Neural cell (in vitro differentiated cells): ENCODE data around the gene JAK3. TPM values are rescaled to one million over a fixed set of nuclear protein-coding genes. Genes with fewer than 3 reads are reported as not detected.

Source experiments
- H2AFZ ChIP-seq: fragments of 200-600, 300-800 bp; sonication (generic), shearing (Covaris generic); 2 replicates; pipeline ENCODE4 v1.6.0; 2014; ENCODE audit warnings: low read depth, mild to moderate bottlenecking, antibody characterized with exemption, low read length, moderate library complexity
- H3F3A ChIP-seq: fragments of 200-600 bp; shearing (Covaris generic); 2 replicates; pipeline ENCODE4 v1.6.1; 2016; ENCODE audit warnings: mild to moderate bottlenecking, moderate library complexity, mixed read lengths, antibody characterized with exemption, low read length; ENCODE audit not compliant: insufficient read depth, poor library complexity, severe bottlenecking
- H3K27ac ChIP-seq: fragments of 200-600, 300-800 bp; sonication (generic), shearing (Covaris generic); 2 replicates; pipeline ENCODE4 v1.5.1; 2014; ENCODE audit warnings: mild to moderate bottlenecking, low read length, moderate library complexity
- H3K27me3 ChIP-seq: fragments of 300-800, 200-600 bp; sonication (generic), shearing (Covaris generic); 2 replicates; pipeline ENCODE4 v1.6.0; 2014; ENCODE audit warnings: mild to moderate bottlenecking, low read depth, low read length, moderate library complexity; ENCODE audit not compliant: insufficient read depth
- H3K36me3 ChIP-seq: fragments of 300-800, 200-600 bp; sonication (generic), shearing (Covaris generic); 2 replicates; pipeline ENCODE4 v1.5.1; 2014; ENCODE audit warnings: mild to moderate bottlenecking, antibody characterized with exemption, low read length, moderate library complexity; ENCODE audit not compliant: insufficient read depth
- H3K4me2 ChIP-seq: fragments of 300-800, 200-600 bp; sonication (generic), shearing (Covaris generic); 2 replicates; pipeline ENCODE4 v1.6.0; 2014; ENCODE audit warnings: mild to moderate bottlenecking, low read length
- H3K4me3 ChIP-seq: fragments of 300-800, 200-600 bp; sonication (generic), shearing (Covaris generic); 2 replicates; pipeline ENCODE4 v1.5.1; 2014; ENCODE audit warnings: mild to moderate bottlenecking, low read length, moderate library complexity
- H3K79me2 ChIP-seq: fragments of 200-600 bp; shearing (Covaris generic); replicated peaks from 2 replicates; pipeline ENCODE4 v1.6.0; 2014; ENCODE audit warnings: mild to moderate bottlenecking, low read length, moderate library complexity; ENCODE audit not compliant: insufficient read depth
- H3K9ac ChIP-seq: fragments of 300-800, 200-600 bp; sonication (generic), shearing (Covaris generic); 2 replicates; pipeline ENCODE4 v1.6.1; 2016; ENCODE audit warnings: mild to moderate bottlenecking, low read length, mixed read lengths
- H3K9me2 ChIP-seq: fragments of 200-600 bp; shearing (Covaris generic); 2 replicates; pipeline ENCODE4 v1.6.1; 2016; ENCODE audit warnings: mild to moderate bottlenecking, low read length, mixed read lengths; ENCODE audit not compliant: insufficient read depth
- H3K9me3 ChIP-seq: fragments of 200-600, 300-800 bp; sonication (generic), shearing (Covaris generic); 2 replicates; pipeline ENCODE4 v1.6.1; 2016; ENCODE audit warnings: mild to moderate bottlenecking, mixed run types, low read length, moderate library complexity, mixed read lengths
- H4K20me1 ChIP-seq: fragments of 200-600 bp; shearing (Covaris generic); 2 replicates; pipeline ENCODE4 v1.6.1; 2016; ENCODE audit warnings: mild to moderate bottlenecking, mixed run types; ENCODE audit not compliant: insufficient read depth
- EP300 ChIP-seq: fragments of 450-650 bp; conservative IDR thresholded peaks from 2 replicates; pipeline ENCODE4 v1.6.1; 2014; ENCODE audit warnings: antibody characterized with exemption, mild to moderate bottlenecking, moderate library complexity; ENCODE audit not compliant: poor library complexity, severe bottlenecking
- EZH2 ChIP-seq: fragments of 200-600, 300-800 bp; shearing (Covaris generic), sonication (generic); IDR thresholded peaks from 2 replicates; pipeline ENCODE4 v1.6.1; 2014; ENCODE audit warnings: antibody characterized with exemption, low read length, borderline replicate concordance, mild to moderate bottlenecking; ENCODE audit not compliant: insufficient read depth, poor library complexity, severe bottlenecking
- MXI1 ChIP-seq: fragments of 450-650 bp; conservative IDR thresholded peaks from 2 replicates; pipeline ENCODE4 v1.6.1; 2014; ENCODE audit warnings: antibody characterized with exemption, mild to moderate bottlenecking; ENCODE audit not compliant: poor library complexity, severe bottlenecking
- POLR2AphosphoS5 ChIP-seq: IDR thresholded peaks from 2 replicates; pipeline ENCODE4 v1.6.1; 2012
- RAD21 ChIP-seq: fragments of 450-650 bp; conservative IDR thresholded peaks from 2 replicates; pipeline ENCODE4 v1.6.1; 2014; ENCODE audit warnings: antibody characterized with exemption, mild to moderate bottlenecking, moderate library complexity
- SMC3 ChIP-seq: fragments of 450-650 bp; conservative IDR thresholded peaks from 2 replicates; pipeline ENCODE4 v1.6.1; 2014; ENCODE audit warnings: antibody characterized with exemption, mild to moderate bottlenecking, moderate library complexity; ENCODE audit not compliant: poor library complexity
- TAF1 ChIP-seq: IDR thresholded peaks from 2 replicates; pipeline ENCODE4 v1.6.1; 2012; ENCODE audit warnings: low read depth
- polyA plus RNA-seq: library from polyadenylated mRNA; depleted of rRNA; stranded (reverse); fragments of >200 nt; gene quantifications from 2 replicates; pipeline ENCODE4 v1.2.3, GENCODE V29; 2014
- TF ChIP-seq, protein P1 (sequence below): fragments of 450-650 bp; IDR thresholded peaks from 2 replicates; pipeline ENCODE4 v1.5.1; 2014; ENCODE audit warnings: antibody characterized with exemption, mild to moderate bottlenecking, moderate library complexity; ENCODE audit not compliant: poor library complexity, severe bottlenecking
- TF ChIP-seq, protein P2 (sequence below): IDR thresholded peaks from 2 replicates; pipeline ENCODE4 v1.6.1; 2012; ENCODE audit warnings: borderline replicate concordance

Gene JAK3
- polyA plus RNA-seq, 1 donor from 2014 or later: 0.11 TPM

DNA sequence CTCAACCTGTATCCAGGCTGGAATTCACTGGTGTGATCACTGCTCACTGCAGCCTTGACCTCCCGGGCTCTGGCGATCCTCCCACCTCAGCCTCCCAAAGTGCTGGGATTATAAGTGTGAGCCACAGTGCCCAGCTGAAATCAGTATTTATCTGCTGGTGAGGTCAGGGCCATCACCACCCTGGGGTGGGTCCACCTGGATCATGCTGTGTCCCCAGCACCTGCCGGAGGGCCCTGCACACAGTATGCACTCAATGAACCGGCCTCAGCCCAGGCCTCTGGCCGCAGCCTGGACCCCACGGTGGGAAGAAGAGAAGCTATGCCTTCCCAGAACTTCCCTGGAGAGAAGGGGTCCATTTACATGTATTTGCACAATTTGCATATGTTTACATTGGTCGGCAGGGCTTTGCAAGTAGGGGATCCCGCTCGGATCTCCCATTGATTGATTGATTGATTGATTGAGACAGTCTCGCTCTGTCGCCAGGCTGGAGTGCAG lies 21.4 kb upstream of the JAK3 start:
- Histone ChIP-seq H3K9me2 (no peaks in the 10 kb centered on the region), H3K4me3 (no peak overlapping the region), H3K27me3 (peaks cover 5% of the 10 kb centered on the region), H3F3A (no peaks in the 10 kb centered on the region), H3K79me2 (no peaks in the 10 kb centered on the region), H3K4me2 (no peak overlapping the region), H3K9me3 (no peaks in the 10 kb centered on the region), H4K20me1 (no peaks in the 10 kb centered on the region), H3K36me3 (no peaks in the 10 kb centered on the region), H3K27ac (no peak overlapping the region), H3K9ac (no peak overlapping the region), H2AFZ (no peak overlapping the region)
- no peak for TF ChIP-seq TAF1
- TF ChIP-seq, protein P1, sequence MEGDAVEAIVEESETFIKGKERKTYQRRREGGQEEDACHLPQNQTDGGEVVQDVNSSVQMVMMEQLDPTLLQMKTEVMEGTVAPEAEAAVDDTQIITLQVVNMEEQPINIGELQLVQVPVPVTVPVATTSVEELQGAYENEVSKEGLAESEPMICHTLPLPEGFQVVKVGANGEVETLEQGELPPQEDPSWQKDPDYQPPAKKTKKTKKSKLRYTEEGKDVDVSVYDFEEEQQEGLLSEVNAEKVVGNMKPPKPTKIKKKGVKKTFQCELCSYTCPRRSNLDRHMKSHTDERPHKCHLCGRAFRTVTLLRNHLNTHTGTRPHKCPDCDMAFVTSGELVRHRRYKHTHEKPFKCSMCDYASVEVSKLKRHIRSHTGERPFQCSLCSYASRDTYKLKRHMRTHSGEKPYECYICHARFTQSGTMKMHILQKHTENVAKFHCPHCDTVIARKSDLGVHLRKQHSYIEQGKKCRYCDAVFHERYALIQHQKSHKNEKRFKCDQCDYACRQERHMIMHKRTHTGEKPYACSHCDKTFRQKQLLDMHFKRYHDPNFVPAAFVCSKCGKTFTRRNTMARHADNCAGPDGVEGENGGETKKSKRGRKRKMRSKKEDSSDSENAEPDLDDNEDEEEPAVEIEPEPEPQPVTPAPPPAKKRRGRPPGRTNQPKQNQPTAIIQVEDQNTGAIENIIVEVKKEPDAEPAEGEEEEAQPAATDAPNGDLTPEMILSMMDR: no peak
- TF ChIP-seq SMC3: no peak
- no peak for TF ChIP-seq POLR2AphosphoS5

DNA sequence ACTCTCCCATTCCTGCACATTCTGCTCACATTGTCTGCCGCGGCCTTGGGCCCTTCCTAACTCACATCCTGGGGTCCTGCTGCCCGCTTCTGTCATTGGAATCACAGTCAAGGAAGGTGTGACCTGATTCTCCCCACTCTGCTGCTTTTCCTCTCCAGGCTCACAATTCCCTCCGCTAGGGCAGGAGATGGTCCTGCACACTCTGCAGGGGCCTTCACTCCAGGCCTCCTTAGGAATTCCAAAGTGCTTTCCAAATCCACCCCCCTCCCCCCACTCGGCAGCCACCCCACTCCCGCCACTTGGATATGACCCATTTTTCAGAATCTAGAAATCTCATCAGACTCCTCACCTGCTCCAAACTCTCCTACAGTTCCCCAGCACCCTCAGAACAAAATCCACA lies 20.9 kb upstream of the JAK3 start:
- Histone ChIP-seq H3K9me2 (no peaks in the 10 kb centered on the region), H3F3A (no peaks in the 10 kb centered on the region), H2AFZ (no peak overlapping the region), H3K27me3 (peaks cover 2% of the 10 kb centered on the region), H3K9ac (no peak overlapping the region), H3K79me2 (no peaks in the 10 kb centered on the region), H3K4me3 (no peak overlapping the region), H3K36me3 (no peaks in the 10 kb centered on the region), H4K20me1 (no peaks in the 10 kb centered on the region), H3K9me3 (no peaks in the 10 kb centered on the region), H3K27ac (no peak overlapping the region), H3K4me2 (no peak overlapping the region)
- no peak for TF ChIP-seq EP300
- TF ChIP-seq MXI1: no peak

DNA sequence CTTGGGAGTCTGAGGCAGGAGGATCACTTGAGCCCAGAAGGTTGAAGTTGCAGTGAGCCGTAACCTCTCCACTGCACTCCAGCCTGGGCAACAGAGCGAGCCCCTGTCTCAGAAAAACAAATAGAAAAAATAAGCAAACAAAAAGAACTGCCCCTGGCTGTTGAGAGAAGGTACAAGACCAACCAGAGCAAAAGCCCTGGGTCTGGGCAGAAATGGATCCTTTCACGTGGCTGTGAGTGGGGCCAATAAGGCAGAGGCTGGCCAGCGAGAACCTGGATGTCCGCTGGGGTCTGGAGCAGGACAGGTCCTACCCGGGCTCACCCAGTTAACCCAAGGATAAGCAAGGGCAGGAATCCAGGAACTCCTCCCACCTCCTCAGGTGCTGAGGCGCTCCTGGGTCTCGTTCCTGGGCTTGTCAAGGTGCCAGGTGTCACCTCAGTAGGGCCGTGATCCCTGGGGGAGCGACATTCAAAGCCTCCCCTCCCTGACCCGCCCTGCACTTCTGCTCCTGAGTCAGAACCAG lies 19.2 kb upstream of the JAK3 start:
- no peak overlapping the region for H3K9ac ChIP-seq
- no peak for TF ChIP-seq POLR2AphosphoS5
- H3K27ac ChIP-seq: no peak overlapping the region
- H3F3A ChIP-seq: no peaks in the 10 kb centered on the region
- H3K36me3 ChIP-seq: no peaks in the 10 kb centered on the region
- no peak overlapping the region for H3K4me2 ChIP-seq
- H2AFZ ChIP-seq: no peak overlapping the region
- H3K4me3 ChIP-seq: no peak overlapping the region
- no peaks in the 10 kb centered on the region for H4K20me1 ChIP-seq
- no peaks in the 10 kb centered on the region for H3K79me2 ChIP-seq
- no peaks in the 10 kb centered on the region for H3K9me3 ChIP-seq
- no peaks in the 10 kb centered on the region for H3K27me3 ChIP-seq
- H3K9me2 ChIP-seq: no peaks in the 10 kb centered on the region

DNA sequence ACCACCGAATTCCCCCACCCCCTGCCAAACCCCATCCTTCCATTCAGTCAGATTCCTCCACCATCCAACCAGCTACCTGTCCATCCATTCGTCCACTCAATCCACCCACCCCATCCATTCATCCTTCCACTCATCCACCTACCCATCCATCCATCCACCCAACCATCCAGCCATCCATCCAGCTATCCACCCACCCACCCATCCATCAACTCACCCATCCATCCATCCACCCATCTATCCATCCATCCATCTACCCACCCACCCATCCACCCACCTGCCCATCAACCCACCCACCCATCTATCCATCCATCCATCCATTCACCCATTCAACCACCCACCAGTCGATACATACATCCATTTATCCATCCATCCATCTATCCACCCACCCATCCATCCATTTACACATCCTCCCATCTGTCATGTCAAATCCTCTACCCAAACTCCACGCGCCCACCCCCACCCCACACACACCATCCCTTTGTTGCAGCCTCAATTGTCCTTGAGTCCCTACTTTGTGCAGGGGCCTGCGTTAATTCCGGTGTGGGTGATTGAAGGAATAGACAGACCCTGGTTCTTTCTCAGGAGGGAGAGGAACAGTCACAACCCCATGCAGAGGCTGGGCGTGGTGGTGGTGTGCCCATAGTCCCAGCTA lies 18.7 kb upstream of the JAK3 start:
- Histone ChIP-seq H4K20me1 (no peaks in the 10 kb centered on the region), H3K79me2 (peaks cover 3% of the 10 kb centered on the region), H3K27ac (no peak overlapping the region), H3K9me2 (no peaks in the 10 kb centered on the region), H3K36me3 (no peaks in the 10 kb centered on the region), H3F3A (no peaks in the 10 kb centered on the region), H3K9me3 (no peaks in the 10 kb centered on the region), H3K27me3 (no peaks in the 10 kb centered on the region), H3K9ac (no peak overlapping the region), H3K4me3 (no peak overlapping the region), H2AFZ (no peak overlapping the region), H3K4me2 (no peak overlapping the region)
- no peak for TF ChIP-seq POLR2AphosphoS5
- no peak for TF ChIP-seq TAF1
- TF ChIP-seq, protein P2, sequence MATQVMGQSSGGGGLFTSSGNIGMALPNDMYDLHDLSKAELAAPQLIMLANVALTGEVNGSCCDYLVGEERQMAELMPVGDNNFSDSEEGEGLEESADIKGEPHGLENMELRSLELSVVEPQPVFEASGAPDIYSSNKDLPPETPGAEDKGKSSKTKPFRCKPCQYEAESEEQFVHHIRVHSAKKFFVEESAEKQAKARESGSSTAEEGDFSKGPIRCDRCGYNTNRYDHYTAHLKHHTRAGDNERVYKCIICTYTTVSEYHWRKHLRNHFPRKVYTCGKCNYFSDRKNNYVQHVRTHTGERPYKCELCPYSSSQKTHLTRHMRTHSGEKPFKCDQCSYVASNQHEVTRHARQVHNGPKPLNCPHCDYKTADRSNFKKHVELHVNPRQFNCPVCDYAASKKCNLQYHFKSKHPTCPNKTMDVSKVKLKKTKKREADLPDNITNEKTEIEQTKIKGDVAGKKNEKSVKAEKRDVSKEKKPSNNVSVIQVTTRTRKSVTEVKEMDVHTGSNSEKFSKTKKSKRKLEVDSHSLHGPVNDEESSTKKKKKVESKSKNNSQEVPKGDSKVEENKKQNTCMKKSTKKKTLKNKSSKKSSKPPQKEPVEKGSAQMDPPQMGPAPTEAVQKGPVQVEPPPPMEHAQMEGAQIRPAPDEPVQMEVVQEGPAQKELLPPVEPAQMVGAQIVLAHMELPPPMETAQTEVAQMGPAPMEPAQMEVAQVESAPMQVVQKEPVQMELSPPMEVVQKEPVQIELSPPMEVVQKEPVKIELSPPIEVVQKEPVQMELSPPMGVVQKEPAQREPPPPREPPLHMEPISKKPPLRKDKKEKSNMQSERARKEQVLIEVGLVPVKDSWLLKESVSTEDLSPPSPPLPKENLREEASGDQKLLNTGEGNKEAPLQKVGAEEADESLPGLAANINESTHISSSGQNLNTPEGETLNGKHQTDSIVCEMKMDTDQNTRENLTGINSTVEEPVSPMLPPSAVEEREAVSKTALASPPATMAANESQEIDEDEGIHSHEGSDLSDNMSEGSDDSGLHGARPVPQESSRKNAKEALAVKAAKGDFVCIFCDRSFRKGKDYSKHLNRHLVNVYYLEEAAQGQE: no peak
- TF ChIP-seq RAD21: no peak
- no peak for TF ChIP-seq EZH2
- TF ChIP-seq EP300: no peak
- TF ChIP-seq SMC3: no peak
- TF ChIP-seq, protein P1: no peak
- TF ChIP-seq MXI1: no peak
